ENCODE measurements around the gene SUN2.

Gene SUN2

GRCh38 chr22:38750104-38750503 is 5.7 kb downstream of the SUN2 start:
- TF ChIP-seq, protein P1, sequence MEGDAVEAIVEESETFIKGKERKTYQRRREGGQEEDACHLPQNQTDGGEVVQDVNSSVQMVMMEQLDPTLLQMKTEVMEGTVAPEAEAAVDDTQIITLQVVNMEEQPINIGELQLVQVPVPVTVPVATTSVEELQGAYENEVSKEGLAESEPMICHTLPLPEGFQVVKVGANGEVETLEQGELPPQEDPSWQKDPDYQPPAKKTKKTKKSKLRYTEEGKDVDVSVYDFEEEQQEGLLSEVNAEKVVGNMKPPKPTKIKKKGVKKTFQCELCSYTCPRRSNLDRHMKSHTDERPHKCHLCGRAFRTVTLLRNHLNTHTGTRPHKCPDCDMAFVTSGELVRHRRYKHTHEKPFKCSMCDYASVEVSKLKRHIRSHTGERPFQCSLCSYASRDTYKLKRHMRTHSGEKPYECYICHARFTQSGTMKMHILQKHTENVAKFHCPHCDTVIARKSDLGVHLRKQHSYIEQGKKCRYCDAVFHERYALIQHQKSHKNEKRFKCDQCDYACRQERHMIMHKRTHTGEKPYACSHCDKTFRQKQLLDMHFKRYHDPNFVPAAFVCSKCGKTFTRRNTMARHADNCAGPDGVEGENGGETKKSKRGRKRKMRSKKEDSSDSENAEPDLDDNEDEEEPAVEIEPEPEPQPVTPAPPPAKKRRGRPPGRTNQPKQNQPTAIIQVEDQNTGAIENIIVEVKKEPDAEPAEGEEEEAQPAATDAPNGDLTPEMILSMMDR (IDR thresholded peaks at IDR 0.05; ENCODE audit: low read depth, low read length, missing control alignments), result no peak
- no peak for DNase-seq (ENCODE audit: extremely low read depth, low read depth)
- H3K4me3 ChIP-seq (replicated peaks; ENCODE audit: low read depth, low read length), result no peak overlapping the region

- TF ChIP-seq, protein P1 (IDR thresholded peaks at IDR 0.05; ENCODE audit: low read depth, low read length, missing control alignments), result no peak
These were observed 7.2 kb downstream of the SUN2 start for GRCh38 chr22:38748487-38749136.

GRCh38 chr22:38745676-38746460 is 9.9 kb downstream of the SUN2 start:
- TF ChIP-seq, protein P1 (IDR thresholded peaks at IDR 0.05; ENCODE audit: low read depth, low read length, missing control alignments), result no peak
- no peak for DNase-seq (ENCODE audit: extremely low read depth, low read depth)
- no peak overlapping the region for H3K4me3 ChIP-seq (replicated peaks; ENCODE audit: low read depth, low read length)

More at GRCh38 chr22:38748487-38749136, 7.2 kb downstream of the SUN2 start:
- no peak overlapping the region for H3K4me3 ChIP-seq (replicated peaks; ENCODE audit: low read depth, low read length)
- DNase-seq (ENCODE audit: extremely low read depth, low read depth), result no peak

DNA sequence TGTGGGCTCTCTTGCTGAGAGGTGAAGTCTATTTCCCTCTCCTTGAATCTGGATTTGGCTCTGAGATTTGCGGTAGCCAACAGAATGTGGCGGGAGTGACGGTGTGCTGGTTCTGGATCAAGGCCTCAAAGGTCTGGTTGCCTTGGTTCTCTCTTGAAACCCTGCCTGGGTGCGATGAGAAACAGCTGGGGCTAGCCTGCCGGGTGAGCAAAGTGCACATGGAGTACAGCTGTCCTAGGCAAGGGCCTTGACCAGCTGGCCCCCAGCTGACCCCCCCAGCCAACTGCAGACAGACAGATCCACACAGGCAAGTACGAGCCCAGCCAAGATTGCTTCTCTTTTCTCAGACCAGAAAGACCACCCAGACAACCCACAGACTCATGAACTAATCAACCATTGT is 10.8 kb downstream of the SUN2 start:
- H3K4me3 ChIP-seq (replicated peaks; ENCODE audit: low read depth, low read length), result no peak overlapping the region
- peak; percentile 37 for DNase-seq (ENCODE audit: extremely low read depth, low read depth)
- TF ChIP-seq, protein P1 (IDR thresholded peaks at IDR 0.05; ENCODE audit: low read depth, low read length, missing control alignments), result no peak

DNA sequence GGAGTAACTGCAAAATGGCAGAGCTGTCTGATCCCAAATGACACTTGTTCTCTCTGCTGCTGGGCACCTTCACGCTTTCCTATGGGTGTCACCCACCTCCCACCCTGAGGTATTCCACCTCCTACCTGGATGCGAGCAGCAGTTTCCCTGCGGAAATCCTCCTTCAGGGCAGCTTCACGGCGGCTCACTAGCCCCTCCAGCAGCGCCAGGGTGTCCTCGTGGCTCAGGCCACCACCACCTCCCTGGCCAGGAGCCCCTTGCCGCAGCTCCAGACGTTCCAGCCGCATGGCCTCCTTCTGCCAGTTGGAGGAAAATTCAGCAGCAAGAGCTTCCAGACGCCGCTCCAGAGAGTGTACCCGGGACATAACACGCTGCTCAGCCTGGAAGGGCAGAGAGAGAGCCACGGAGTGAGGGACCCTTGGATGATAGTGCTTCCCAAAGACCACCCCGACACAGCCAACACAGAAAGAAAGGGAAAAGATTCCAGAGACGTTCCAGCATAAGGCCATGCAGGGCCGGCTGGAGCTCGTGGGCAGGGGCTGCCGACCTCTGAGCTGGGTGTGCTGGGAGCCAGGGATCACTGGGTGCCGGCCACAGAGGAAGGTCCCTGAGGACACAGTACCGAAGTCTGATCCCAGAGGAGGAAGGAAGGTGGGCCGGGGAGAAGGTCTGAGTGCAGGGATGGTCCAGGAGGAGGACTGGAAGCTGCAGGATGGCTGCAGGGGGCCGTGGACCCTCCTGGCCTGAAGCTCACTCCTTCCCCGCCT is 13.4 kb downstream of the SUN2 start:
- H3K4me3 ChIP-seq (replicated peaks; ENCODE audit: low read depth, low read length), result no peak overlapping the region
- TF ChIP-seq, protein P1 (IDR thresholded peaks at IDR 0.05; ENCODE audit: low read depth, low read length, missing control alignments), result no peak
- DNase-seq (ENCODE audit: extremely low read depth, low read depth), result no peak

- no peak overlapping the region for H3K4me3 ChIP-seq (replicated peaks; ENCODE audit: low read depth, low read length)
- TF ChIP-seq, protein P1 (IDR thresholded peaks at IDR 0.05; ENCODE audit: low read depth, low read length, missing control alignments), result no peak
- DNase-seq (ENCODE audit: extremely low read depth, low read depth), result no peak
These were observed 14.2 kb downstream of the SUN2 start for GRCh38 chr22:38741576-38741975.

Data from HFF-Myc (cell line).